Endothelial cell of umbilical vein (primary cell): ENCODE results near the gene LRCH2. TPM values are rescaled to one million over a fixed set of nuclear protein-coding genes. Genes with fewer than 3 reads are reported as not detected.
A peak's percentile ranks its signal among the peaks of the same experiment; 100 is the strongest.

ENCODE experiments used
- BruUV-seq: library from RNA; stranded (reverse); fragments of 400-500 nt; replicated peaks from 2 replicates; lab custom pipeline; 2021; lab: Mats Ljungman, UMichigan
- CTCF ChIA-PET: fragments of 300-600, 350-600 bp; sonication (Branson Sonifier 250); formaldehyde crosslinking; loops from one replicate; lab custom pipeline; 2021; ENCODE audit warnings: antibody characterized with exemption, inconsistent platforms; lab: Charles Lee
- POLR2A ChIA-PET: fragments of 300-600, 350-600 bp; sonication (Branson Sonifier 250); formaldehyde crosslinking; loops from one replicate; lab custom pipeline; 2021; ENCODE audit warnings: antibody characterized with exemption, inconsistent platforms; lab: Charles Lee
- DNase-seq: peaks from one replicate; pipeline ENCODE4 v3.0.0-alpha.2; 2011; ENCODE audit warnings: low read depth, low spot score
- FAIRE-seq: peaks from 2 replicates; lab custom pipeline; 2011; peaks lifted over from hg19 to GRCh38; lab: Jason Lieb, UNC
- H2AFZ ChIP-seq: 2 replicates; pipeline ENCODE4 v1.6.0; 2012; ENCODE audit warnings: low read depth, low read length, control low read depth, inconsistent platforms
- H3K27ac ChIP-seq: 2 replicates; pipeline ENCODE4 v1.5.1; 2011; ENCODE audit warnings: low read depth, mild to moderate bottlenecking, control low read depth, low read length, moderate library complexity; ENCODE audit not compliant: insufficient read depth
- H3K27me3 ChIP-seq, 2 experiments: 2 replicates each; pipeline versions ENCODE4 v1.6.0 to v1.6.1; 2011; ENCODE audit warnings: low read length in 2 of 2, mixed read lengths in 1 of 2; ENCODE audit not compliant: control insufficient read depth in 2 of 2, insufficient read depth in 2 of 2
- H3K36me3 ChIP-seq, 2 experiments: 2 replicates in 1 of 2; 3 replicates in 1 of 2; pipeline ENCODE4 v1.5.1; 2011; ENCODE audit warnings: low read length in 2 of 2, mild to moderate bottlenecking in 1 of 2, moderate library complexity in 1 of 2; ENCODE audit not compliant: control insufficient read depth in 2 of 2, insufficient read depth in 2 of 2; ENCODE audit errors: extremely low read depth in 1 of 2
- H3K4me1 ChIP-seq: 3 replicates; pipeline ENCODE4 v1.5.1; 2011; ENCODE audit warnings: mild to moderate bottlenecking, low read length; ENCODE audit not compliant: control insufficient read depth, insufficient read depth; ENCODE audit errors: extremely low read depth
- H3K4me2 ChIP-seq: 2 replicates; pipeline ENCODE4 v1.6.1; 2011; ENCODE audit warnings: low read length, control low read depth, mixed read lengths; ENCODE audit not compliant: insufficient read depth
- H3K4me3 ChIP-seq, 3 experiments: fragments of 200-600 bp in 1 of 3; sonication (generic), shearing (Covaris generic) in 1 of 3; replicated peaks in 1 of 3; 2 replicates each; pipeline ENCODE4 v1.5.1; 2011 to 2016; ENCODE audit warnings: control low read depth in 3 of 3, low read length in 3 of 3, mild to moderate bottlenecking in 2 of 3, inconsistent platforms in 1 of 3, low read depth in 1 of 3, moderate library complexity in 1 of 3; ENCODE audit not compliant: insufficient read depth in 1 of 3
- H3K79me2 ChIP-seq: 2 replicates; pipeline ENCODE4 v1.6.0; 2012; ENCODE audit warnings: low read length, inconsistent platforms; ENCODE audit not compliant: control insufficient read depth, insufficient read depth
- H3K9ac ChIP-seq: replicated peaks from 2 replicates; pipeline ENCODE3; 2011; ENCODE audit warnings: low read length, control low read depth; ENCODE audit not compliant: insufficient read depth; ENCODE audit errors: extremely low read depth
- H3K9me1 ChIP-seq: replicated peaks from 3 replicates; pipeline ENCODE4 v1.6.0; 2011; ENCODE audit warnings: mild to moderate bottlenecking, low read length; ENCODE audit not compliant: control insufficient read depth, insufficient read depth; ENCODE audit errors: extremely low read depth
- H3K9me3 ChIP-seq: replicated peaks from 2 replicates; pipeline ENCODE4 v1.5.1; 2012; ENCODE audit warnings: low read length, inconsistent platforms; ENCODE audit not compliant: control insufficient read depth, insufficient read depth
- H4K20me1 ChIP-seq: replicated peaks from 2 replicates; pipeline ENCODE3; 2011; ENCODE audit warnings: mild to moderate bottlenecking, low read length; ENCODE audit not compliant: control insufficient read depth, insufficient read depth; ENCODE audit errors: extremely low read depth
- CTCF ChIP-seq, 2 donors: IDR thresholded peaks; 1 replicate in 1 of 2; 2 replicates in 1 of 2; pipeline ENCODE4 v1.5.1; 2011; ENCODE audit warnings: low read length in 2 of 2, mild to moderate bottlenecking in 2 of 2, moderate library complexity in 2 of 2, control low read depth in 1 of 2, inconsistent platforms in 1 of 2, low read depth in 1 of 2; ENCODE audit not compliant: insufficient read depth in 1 of 2; ENCODE audit errors: extremely low read depth in 1 of 2
- EZH2 ChIP-seq: IDR thresholded peaks from 2 replicates; pipeline ENCODE4 v1.6.1; 2012; ENCODE audit warnings: borderline replicate concordance, low read depth, mild to moderate bottlenecking, moderate library complexity, low read length, inconsistent platforms; ENCODE audit not compliant: severe bottlenecking
- GATA2 ChIP-seq: IDR thresholded peaks from 2 replicates; pipeline ENCODE4 v1.7.0; 2011; ENCODE audit warnings: low read depth, mild to moderate bottlenecking, moderate library complexity, mixed read lengths, low read length; ENCODE audit not compliant: insufficient read length, insufficient read depth
- JUN ChIP-seq: IDR thresholded peaks from 2 replicates; pipeline ENCODE4 v1.6.1; 2011; ENCODE audit warnings: borderline replicate concordance, low read depth; ENCODE audit not compliant: insufficient read length, insufficient read depth
- MAX ChIP-seq: IDR thresholded peaks from 2 replicates; pipeline ENCODE4 v1.6.1; 2011; ENCODE audit not compliant: insufficient read depth, insufficient read length
- MYC ChIP-seq: IDR thresholded peaks from one replicate; pipeline ENCODE4 v1.6.1; 2011; ENCODE audit warnings: mild to moderate bottlenecking, low read depth, low read length
- POLR2A ChIP-seq: IDR thresholded peaks from 2 replicates; pipeline ENCODE4 v1.6.1; 2012; ENCODE audit warnings: low read depth, mild to moderate bottlenecking, control low read depth, low read length
- POLR2AphosphoS5 ChIP-seq: IDR thresholded peaks from 2 replicates; pipeline ENCODE4 v1.6.1; 2012; ENCODE audit warnings: low read depth, mild to moderate bottlenecking, control low read depth, low read length, moderate library complexity; ENCODE audit not compliant: insufficient read depth
- dilution Hi-C: fragments of 300-500 bp; cut with MboI; formaldehyde crosslinking; loops from one replicate; pipeline ENCODE4 v1.15.0; 2019; ENCODE audit warnings: low sequenced_read_pairs; ENCODE audit not compliant: extremely low pct_ligation_motif_present
- intact Hi-C: fragments of 100-400 bp; cut with micrococcal nuclease; formaldehyde crosslinking; loops from one replicate; pipeline ENCODE4 v1.10.0; 2022
- polyA plus RNA-seq, 4 experiments: library from polyadenylated mRNA; depleted of rRNA in 3 of 4; stranded (reverse) in 3 of 4; unstranded in 1 of 4; fragments of >200 nt; gene quantifications; 2 replicates each; pipeline versions ENCODE4 v1.2.1 to v1.2.3, GENCODE V29; 2011 to 2012; ENCODE audit warnings: missing spikeins in 1 of 4
- total RNA-seq: library from RNA; stranded (reverse); gene quantifications from 2 replicates; pipeline ENCODE4 v1.2.3, GENCODE V29; 2021

LRCH2 gene
- total and polyA plus RNA-seq, 2 donors (not counting 3 experiments of a cell fraction or from before 2014, with no cell fraction given): 1.1 to 4.6 TPM

- TF ChIP-seq MAX (no peak), GATA2 (no peak), POLR2A (no peak), EZH2 (no peak), POLR2AphosphoS5 (no peak), MYC (no peak)
- H3K4me1 ChIP-seq: peaks cover 13% of the 10 kb centered on the region
- H3K4me2 ChIP-seq: peak overlapping the region; percentile 73
- FAIRE-seq (peak; percentile 64), DNase-seq (peak; percentile 26)
- dilution Hi-C loops (no loop called here), intact Hi-C loops (loop anchor here (5.0 kb wide), 2 partner anchors 61 to 444 kb away; no protein-coding TSS in a partner anchor)
- no peaks in the 10 kb centered on the region for H4K20me1 ChIP-seq
- H3K36me3 ChIP-seq: no peaks in the 10 kb centered on the region
- POLR2A ChIA-PET: no interaction called here
- H3K27me3 ChIP-seq: no peaks in the 10 kb centered on the region
- H3K4me3 ChIP-seq: peak overlapping the region; percentile 68 to 89 (median 88)
- CTCF ChIA-PET: no interaction called here
- no peak overlapping the region for H3K27ac ChIP-seq
- peak overlapping the region; percentile 96 for H2AFZ ChIP-seq
- no peaks in the 10 kb centered on the region for H3K9me3 ChIP-seq
- H3K9ac ChIP-seq: peak overlapping the region; percentile 38
- BruUV-seq: no TSS peak
- H3K79me2 ChIP-seq: no peaks in the 10 kb centered on the region
- no peaks in the 10 kb centered on the region for H3K9me1 ChIP-seq
Measured at GRCh38 chrX:115232933-115233496, 881 bp downstream of the LRCH2 start.

- Histone ChIP-seq H2AFZ (no peak overlapping the region), H3K9ac (no peak overlapping the region), H3K4me1 (peaks cover 12% of the 10 kb centered on the region), H3K36me3 (no peaks in the 10 kb centered on the region), H3K4me3 (no peak overlapping the region), H3K27ac (no peak overlapping the region), H3K4me2 (peak overlapping the region; percentile 50), H3K9me1 (no peaks in the 10 kb centered on the region), H3K27me3 (no peaks in the 10 kb centered on the region), H4K20me1 (no peaks in the 10 kb centered on the region), H3K9me3 (no peaks in the 10 kb centered on the region), H3K79me2 (no peaks in the 10 kb centered on the region)
- no TSS peak for BruUV-seq
- intact Hi-C loops: loop anchor here (5.0 to 10.0 kb wide), 3 partner anchors 57 to 448 kb away; no protein-coding TSS in a partner anchor
- peak; percentile 76 for FAIRE-seq
- DNase-seq: peak; percentile 88
- CTCF ChIA-PET: interaction anchor here (1.2 to 1.6 kb wide), 2 partner anchors 9 to 55 kb away, joined by 3 to 4 read pairs; no protein-coding TSS in a partner anchor
- TF ChIP-seq CTCF (IDR thresholded peaks at IDR 0.05; ENCODE audit: extremely low read depth in 1 of 2, insufficient read depth in 1 of 2, low read depth in 1 of 2, low read length in 2 of 2) (no peak), MYC (no peak), POLR2A (no peak), GATA2 (peak; percentile 27), JUN (peak; percentile 25)
- dilution Hi-C loops: no loop called here
- POLR2A ChIA-PET: no interaction called here
Measured at GRCh38 chrX:115229337-115230003, 4.4 kb downstream of the LRCH2 start.
